Neural progenitor cell (in vitro differentiated cells): Measurements from ENCODE around the gene PEMT. TPM values are rescaled to one million over a fixed set of nuclear protein-coding genes. Genes with fewer than 3 reads are reported as not detected.

Experiments
- DNase-seq: peaks from one replicate; pipeline ENCODE4 v3.0.0-alpha.2; 2016; ENCODE audit warnings: low spot score
- H2AFZ ChIP-seq: fragments of 200-600 bp; sonication (generic); replicated peaks from 2 replicates; pipeline ENCODE4 v1.6.1; 2016; ENCODE audit warnings: antibody characterized with exemption
- H3F3A ChIP-seq: fragments of 200-600 bp; sonication (generic); 2 replicates; pipeline ENCODE4 v1.6.1; 2016; ENCODE audit warnings: antibody characterized with exemption, low read depth
- H3K27ac ChIP-seq: fragments of 200-600 bp; sonication (generic); 2 replicates; pipeline ENCODE4 v1.5.1; 2016; ENCODE audit warnings: mild to moderate bottlenecking
- H3K27me3 ChIP-seq: fragments of 200-600 bp; sonication (generic); 2 replicates; pipeline ENCODE4 v1.6.1; 2016; ENCODE audit warnings: mild to moderate bottlenecking, moderate library complexity
- H3K36me3 ChIP-seq: fragments of 200-600 bp; sonication (generic); 2 replicates; pipeline ENCODE4 v1.5.1; 2016
- H3K4me1 ChIP-seq: fragments of 200-600 bp; sonication (generic); 2 replicates; pipeline ENCODE4 v1.6.1; 2016; ENCODE audit warnings: mixed run types
- H3K4me2 ChIP-seq: fragments of 200-600 bp; sonication (generic); 2 replicates; pipeline ENCODE4 v1.6.1; 2016
- H3K4me3 ChIP-seq: fragments of 200-600 bp; sonication (generic); 2 replicates; pipeline ENCODE4 v1.5.1; 2016
- H3K79me2 ChIP-seq: fragments of 200-600 bp; sonication (generic); 2 replicates; pipeline ENCODE4 v1.6.1; 2016; ENCODE audit warnings: low read depth
- H3K9ac ChIP-seq: fragments of 200-600 bp; sonication (generic); 2 replicates; pipeline ENCODE4 v1.6.1; 2016
- H3K9me3 ChIP-seq: fragments of 200-600 bp; sonication (generic); 2 replicates; pipeline ENCODE4 v1.5.1; 2016; ENCODE audit warnings: low read depth
- H4K20me1 ChIP-seq: fragments of 200-600 bp; sonication (generic); 2 replicates; pipeline ENCODE4 v1.6.1; 2016; ENCODE audit warnings: low read depth
- H3K27ac Mint-ChIP-seq: 3 replicates; pipeline ENCODE4 v1.8.0; 2021; ENCODE audit warnings: mixed read lengths
- H3K27me3 Mint-ChIP-seq: 2 replicates; pipeline ENCODE4 v1.8.0; 2022; ENCODE audit warnings: low read depth, mild to moderate bottlenecking, inconsistent platforms, moderate library complexity, mixed read lengths; ENCODE audit not compliant: insufficient read depth
- H3K36me3 Mint-ChIP-seq: 3 replicates; pipeline ENCODE4 v1.8.0; 2021; ENCODE audit warnings: mixed read lengths
- H3K4me1 Mint-ChIP-seq: 3 replicates; pipeline ENCODE4 v1.8.0; 2021; ENCODE audit warnings: mixed read lengths
- H3K4me3 Mint-ChIP-seq: 3 replicates; pipeline ENCODE4 v1.8.0; 2021; ENCODE audit warnings: mild to moderate bottlenecking, moderate library complexity, mixed read lengths
- H3K9me3 Mint-ChIP-seq: 3 replicates; pipeline ENCODE4 v1.8.0; 2020; ENCODE audit warnings: mixed read lengths
- EZH2 ChIP-seq: fragments of 200-600 bp; sonication (generic); IDR thresholded peaks from 2 replicates; pipeline ENCODE4 v1.6.1; 2017; ENCODE audit warnings: antibody characterized with exemption, mild to moderate bottlenecking, moderate library complexity
- EZH2phosphoT487 ChIP-seq: fragments of 200-600 bp; sonication (generic); IDR thresholded peaks from 2 replicates; pipeline ENCODE4 v1.6.1; 2017; ENCODE audit warnings: antibody characterized with exemption
- total RNA-seq: library from RNA; depleted of rRNA; stranded (reverse); fragments of >200 nt; gene quantifications from 2 replicates; pipeline ENCODE4 v1.2.3, GENCODE V29; 2015; ENCODE audit warnings: low replicate concordance
- TF ChIP-seq, protein P1 (sequence below): fragments of 200-600 bp; sonication (generic); IDR thresholded peaks from 2 replicates; pipeline ENCODE4 v1.5.1; 2017; ENCODE audit warnings: antibody characterized with exemption, mild to moderate bottlenecking

Gene PEMT
- total RNA-seq, 1 donor from 2014 or later = 17.7 TPM

DNA sequence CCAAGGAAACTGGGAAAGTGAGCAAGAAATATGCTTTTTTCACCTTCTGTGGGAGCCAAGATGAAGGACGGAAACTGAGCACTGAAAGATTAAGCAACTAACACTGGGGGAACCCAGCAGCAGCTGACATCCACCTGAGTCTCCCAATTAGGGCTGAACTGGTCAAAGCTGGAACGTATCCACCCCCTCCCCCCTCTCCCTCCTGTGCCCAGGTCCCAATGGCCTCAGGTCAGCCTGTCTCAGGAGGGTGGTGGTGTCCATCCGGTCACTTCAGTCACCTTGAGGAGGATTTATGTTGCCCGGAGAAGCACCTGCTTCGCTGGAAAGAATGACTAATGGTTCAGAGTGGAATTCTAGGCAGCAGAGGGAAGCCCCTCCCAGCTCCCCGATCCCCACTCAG lies 10.0 kb downstream of the PEMT start:
- Histone ChIP-seq H3F3A (no peaks in the 10 kb centered on the region), H4K20me1 (no peaks in the 10 kb centered on the region), H3K27me3 (no peaks in the 10 kb centered on the region), H3K4me1 (no peaks in the 10 kb centered on the region), H3K9me3 (no peaks in the 10 kb centered on the region), H3K9ac (no peak overlapping the region), H3K36me3 (no peaks in the 10 kb centered on the region), H3K79me2 (peaks cover 8% of the 10 kb centered on the region), H3K4me2 (no peak overlapping the region), H3K4me3 (no peak overlapping the region), H3K27ac (no peak overlapping the region), H2AFZ (no peak overlapping the region)
- TF ChIP-seq EZH2phosphoT487 (no peak), EZH2 (no peak)
- TF ChIP-seq, protein P1, sequence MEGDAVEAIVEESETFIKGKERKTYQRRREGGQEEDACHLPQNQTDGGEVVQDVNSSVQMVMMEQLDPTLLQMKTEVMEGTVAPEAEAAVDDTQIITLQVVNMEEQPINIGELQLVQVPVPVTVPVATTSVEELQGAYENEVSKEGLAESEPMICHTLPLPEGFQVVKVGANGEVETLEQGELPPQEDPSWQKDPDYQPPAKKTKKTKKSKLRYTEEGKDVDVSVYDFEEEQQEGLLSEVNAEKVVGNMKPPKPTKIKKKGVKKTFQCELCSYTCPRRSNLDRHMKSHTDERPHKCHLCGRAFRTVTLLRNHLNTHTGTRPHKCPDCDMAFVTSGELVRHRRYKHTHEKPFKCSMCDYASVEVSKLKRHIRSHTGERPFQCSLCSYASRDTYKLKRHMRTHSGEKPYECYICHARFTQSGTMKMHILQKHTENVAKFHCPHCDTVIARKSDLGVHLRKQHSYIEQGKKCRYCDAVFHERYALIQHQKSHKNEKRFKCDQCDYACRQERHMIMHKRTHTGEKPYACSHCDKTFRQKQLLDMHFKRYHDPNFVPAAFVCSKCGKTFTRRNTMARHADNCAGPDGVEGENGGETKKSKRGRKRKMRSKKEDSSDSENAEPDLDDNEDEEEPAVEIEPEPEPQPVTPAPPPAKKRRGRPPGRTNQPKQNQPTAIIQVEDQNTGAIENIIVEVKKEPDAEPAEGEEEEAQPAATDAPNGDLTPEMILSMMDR = no peak
- no peak for DNase-seq
- Mint-ChIP-seq H3K27ac (no peak overlapping the region), H3K9me3 (no peaks in the 10 kb centered on the region), H3K4me1 (peaks cover 16% of the 10 kb centered on the region), H3K4me3 (no peak overlapping the region), H3K27me3 (peaks cover 3% of the 10 kb centered on the region), H3K36me3 (no peaks in the 10 kb centered on the region)

DNA sequence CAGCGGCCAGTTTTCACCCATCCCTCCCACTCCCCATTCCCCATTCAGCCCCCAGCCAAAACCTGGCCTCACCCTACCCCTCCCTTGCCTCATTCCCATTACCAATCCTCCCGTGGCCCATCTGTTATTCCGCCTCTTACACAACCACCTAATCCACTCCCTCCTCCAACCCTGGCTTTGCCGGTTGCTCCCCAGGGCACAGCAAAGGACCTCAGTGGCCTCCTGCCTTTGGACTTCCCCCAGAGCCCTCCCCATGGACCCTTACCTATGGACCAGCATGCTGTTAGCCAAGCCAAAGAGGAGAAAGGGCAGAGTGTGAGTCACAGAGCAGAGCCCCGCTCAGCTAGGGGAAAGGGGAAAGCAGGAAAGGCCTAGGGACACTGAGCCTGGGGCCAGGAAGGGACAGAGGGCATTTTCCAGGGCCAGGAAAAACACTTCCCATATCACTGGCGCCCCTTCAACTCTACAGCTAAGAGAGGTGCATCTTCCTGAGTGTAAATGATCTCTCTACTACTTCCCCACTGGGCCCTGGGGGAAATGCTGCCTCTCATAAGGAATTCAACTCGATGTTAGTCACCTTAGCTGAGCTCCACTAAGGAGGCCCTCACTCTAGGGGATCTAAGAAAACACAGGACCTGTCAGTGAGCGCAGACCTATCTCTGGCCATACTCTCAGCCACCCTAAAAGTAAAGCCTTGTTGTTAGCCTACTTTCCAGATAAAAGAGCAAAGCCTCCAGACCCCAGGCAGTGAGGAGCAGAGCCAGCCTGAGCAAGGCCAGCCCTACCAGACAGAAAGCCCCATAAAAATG lies 10.6 kb downstream of the PEMT start:
- peaks cover 4% of the 10 kb centered on the region for H3K27me3 Mint-ChIP-seq
- H3K36me3 ChIP-seq = no peaks in the 10 kb centered on the region
- no peak overlapping the region for H2AFZ ChIP-seq
- no peak overlapping the region for H3K27ac ChIP-seq
- no peaks in the 10 kb centered on the region for H3K27me3 ChIP-seq
- peaks cover 16% of the 10 kb centered on the region for H3K4me1 Mint-ChIP-seq
- H3K9me3 Mint-ChIP-seq = no peaks in the 10 kb centered on the region
- no peak for DNase-seq
- no peaks in the 10 kb centered on the region for H4K20me1 ChIP-seq
- H3K9me3 ChIP-seq = no peaks in the 10 kb centered on the region
- no peak overlapping the region for H3K4me2 ChIP-seq
- TF ChIP-seq EZH2phosphoT487 (no peak), EZH2 (no peak)
- TF ChIP-seq, protein P1 = no peak
- H3K9ac ChIP-seq = no peak overlapping the region
- no peaks in the 10 kb centered on the region for H3F3A ChIP-seq
- H3K36me3 Mint-ChIP-seq = no peaks in the 10 kb centered on the region
- no peak overlapping the region for H3K27ac Mint-ChIP-seq
- no peaks in the 10 kb centered on the region for H3K4me1 ChIP-seq
- H3K4me3 Mint-ChIP-seq = no peak overlapping the region
- peaks cover 4% of the 10 kb centered on the region for H3K79me2 ChIP-seq
- no peak overlapping the region for H3K4me3 ChIP-seq

DNA sequence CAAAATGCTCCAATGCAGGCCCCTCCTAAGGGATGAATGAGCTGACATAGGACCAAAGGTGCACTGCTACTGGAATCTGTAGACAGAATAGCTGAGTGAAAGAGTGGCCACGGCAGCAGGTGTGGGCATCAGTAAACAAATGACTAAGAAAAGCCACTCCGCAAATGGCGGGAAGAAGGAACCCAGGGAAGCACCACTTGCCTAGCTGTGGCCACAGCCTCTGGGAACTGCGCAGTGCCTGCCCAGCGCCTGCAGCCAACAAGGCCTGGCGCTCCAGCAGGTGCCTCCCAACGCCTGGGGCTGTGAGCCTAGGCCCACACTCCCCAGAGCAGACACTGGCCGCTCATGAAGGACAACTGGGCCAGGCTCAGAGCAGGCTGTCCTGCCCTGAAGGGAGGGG lies 11.8 kb downstream of the PEMT start:
- no peaks in the 10 kb centered on the region for H3K4me1 ChIP-seq
- no peaks in the 10 kb centered on the region for H3K79me2 ChIP-seq
- DNase-seq = no peak
- H4K20me1 ChIP-seq = peaks cover 5% of the 10 kb centered on the region
- TF ChIP-seq, protein P1 = no peak
- TF ChIP-seq EZH2 (no peak), EZH2phosphoT487 (no peak)
- H3K27me3 Mint-ChIP-seq = peaks cover 4% of the 10 kb centered on the region
- no peak overlapping the region for H2AFZ ChIP-seq
- H3K36me3 ChIP-seq = no peaks in the 10 kb centered on the region
- H3K27me3 ChIP-seq = no peaks in the 10 kb centered on the region
- no peak overlapping the region for H3K27ac Mint-ChIP-seq
- H3K9me3 ChIP-seq = no peaks in the 10 kb centered on the region
- H3K27ac ChIP-seq = no peak overlapping the region
- H3K4me3 ChIP-seq = no peak overlapping the region
- H3K4me2 ChIP-seq = no peak overlapping the region
- no peaks in the 10 kb centered on the region for H3F3A ChIP-seq
- H3K36me3 Mint-ChIP-seq = no peaks in the 10 kb centered on the region
- peaks cover 18% of the 10 kb centered on the region for H3K4me1 Mint-ChIP-seq
- H3K9me3 Mint-ChIP-seq = no peaks in the 10 kb centered on the region
- H3K4me3 Mint-ChIP-seq = no peak overlapping the region
- no peak overlapping the region for H3K9ac ChIP-seq
